Renal cortex interstitium (tissue), 15 donors: ENCODE data around the gene ARL5A. TPM values are rescaled to one million over a fixed set of nuclear protein-coding genes. Genes with fewer than 3 reads are reported as not detected.
"Not testable (repeated sequence)": the region's sequence is repeated elsewhere in the genome, so short reads cannot be mapped to it uniquely, and the experiment has no call there.

Experiments used
- DNase-seq, 11 donors: peaks; one replicate each; pipeline ENCODE4 v3.0.0-alpha.2; 2013; ENCODE audit warnings: low read depth in 9 of 11, low spot score in 4 of 11; ENCODE audit errors: extremely low read depth in 1 of 11
- long read RNA-seq, 16 experiments: transcript quantifications; one replicate each; lab custom pipeline, GENCODE V29; 2026
- polyA plus RNA-seq, 3 donors: library from polyadenylated mRNA; unstranded; fragments of 120-200 nt; gene quantifications; one replicate each; pipeline ENCODE4 v1.2.1, GENCODE V29; 2013; ENCODE audit not compliant: insufficient read length in 3 of 3

Gene ARL5A
- 10 to 100 TPM; 37.5 to 43.5 (median 41.3) TPM for polyA plus RNA-seq
- long read RNA-seq, donor 1, full-length matches to known transcripts = 35 of 35 reads
- long read RNA-seq, donor 1, partial matches to known transcripts = 0 of 35 reads
- long read RNA-seq, donor 1, other reads (novel, unspliced or antisense) = 0 of 35 reads
- long read RNA-seq, donor 2, full-length matches to known transcripts = 22 of 22 reads
- long read RNA-seq, donor 2, partial matches to known transcripts = 0 of 22 reads
- long read RNA-seq, donor 2, other reads (novel, unspliced or antisense) = 0 of 22 reads
- long read RNA-seq, donor 3, full-length matches to known transcripts = 35 of 41 reads
- long read RNA-seq, donor 3, partial matches to known transcripts = 6 of 41 reads
- long read RNA-seq, donor 3, other reads (novel, unspliced or antisense) = 0 of 41 reads
- long read RNA-seq, donor 4, full-length matches to known transcripts = 27 of 27 reads
- long read RNA-seq, donor 4, partial matches to known transcripts = 0 of 27 reads
- long read RNA-seq, donor 4, other reads (novel, unspliced or antisense) = 0 of 27 reads
- long read RNA-seq, donor 5 = 0 reads
- long read RNA-seq, donor 6, full-length matches to known transcripts = 27 of 27 reads
- long read RNA-seq, donor 6, partial matches to known transcripts = 0 of 27 reads
- long read RNA-seq, donor 6, other reads (novel, unspliced or antisense) = 0 of 27 reads
- long read RNA-seq, donor 7, full-length matches to known transcripts = 31 of 31 reads
- long read RNA-seq, donor 7, partial matches to known transcripts = 0 of 31 reads
- long read RNA-seq, donor 7, other reads (novel, unspliced or antisense) = 0 of 31 reads
- long read RNA-seq, donor 8, full-length matches to known transcripts = 51 of 51 reads
- long read RNA-seq, donor 8, partial matches to known transcripts = 0 of 51 reads
- long read RNA-seq, donor 8, other reads (novel, unspliced or antisense) = 0 of 51 reads
- long read RNA-seq, donor 9, full-length matches to known transcripts = 28 of 36 reads
- long read RNA-seq, donor 9, partial matches to known transcripts = 8 of 36 reads
- long read RNA-seq, donor 9, other reads (novel, unspliced or antisense) = 0 of 36 reads
- long read RNA-seq, donor 10, full-length matches to known transcripts = 19 of 19 reads
- long read RNA-seq, donor 10, partial matches to known transcripts = 0 of 19 reads
- long read RNA-seq, donor 10, other reads (novel, unspliced or antisense) = 0 of 19 reads
- long read RNA-seq, donor 11, full-length matches to known transcripts = 21 of 41 reads
- long read RNA-seq, donor 11, partial matches to known transcripts = 20 of 41 reads
- long read RNA-seq, donor 11, other reads (novel, unspliced or antisense) = 0 of 41 reads
- long read RNA-seq, donor 12, full-length matches to known transcripts = 15 of 15 reads
- long read RNA-seq, donor 12, partial matches to known transcripts = 0 of 15 reads
- long read RNA-seq, donor 12, other reads (novel, unspliced or antisense) = 0 of 15 reads
- long read RNA-seq, donor 13, full-length matches to known transcripts = 50 of 50 reads
- long read RNA-seq, donor 13, partial matches to known transcripts = 0 of 50 reads
- long read RNA-seq, donor 13, other reads (novel, unspliced or antisense) = 0 of 50 reads
- long read RNA-seq, donor 14, full-length matches to known transcripts = 31 of 31 reads
- long read RNA-seq, donor 14, partial matches to known transcripts = 0 of 31 reads
- long read RNA-seq, donor 14, other reads (novel, unspliced or antisense) = 0 of 31 reads
- long read RNA-seq, donor 15, full-length matches to known transcripts = 13 of 13 reads
- long read RNA-seq, donor 15, partial matches to known transcripts = 0 of 13 reads
- long read RNA-seq, donor 15, other reads (novel, unspliced or antisense) = 0 of 13 reads
- long read RNA-seq, donor 16, full-length matches to known transcripts = 72 of 79 reads
- long read RNA-seq, donor 16, partial matches to known transcripts = 7 of 79 reads
- long read RNA-seq, donor 16, other reads (novel, unspliced or antisense) = 0 of 79 reads

- peak; percentile 87 to 95 (median 93) for DNase-seq
Measured at GRCh38 chr2:151828143-151828889, at the start of gene ARL5A. Gene ARL5A (minus strand): TSS chr2:151828421. CDS start chr2:151828176, 245 bp downstream.

- not testable (repeated sequence) for DNase-seq
Measured at GRCh38 chr2:151875631-151876030, 47.4 kb upstream of the ARL5A start.

- DNase-seq = no peak
Measured at GRCh38 chr2:151872463-151872862, 44.2 kb upstream of the ARL5A start.

GRCh38 chr2:151869291-151869690, 41.1 kb upstream of the ARL5A start:
- DNase-seq = no peak

GRCh38 chr2:151862700-151863099, 34.5 kb upstream of the ARL5A start:
- DNase-seq = no peak

GRCh38 chr2:151861174-151861573, 33.0 kb upstream of the ARL5A start:
- DNase-seq = no peak

GRCh38 chr2:151860613-151861146, 32.5 kb upstream of the ARL5A start:
- no peak for DNase-seq

GRCh38 chr2:151860210-151860609, 32.0 kb upstream of the ARL5A start:
- DNase-seq = no peak

- DNase-seq = no peak
Measured at GRCh38 chr2:151857650-151858049, 29.4 kb upstream of the ARL5A start.

GRCh38 chr2:151855111-151855510, 26.9 kb upstream of the ARL5A start:
- no peak for DNase-seq

- DNase-seq = no peak
Measured at GRCh38 chr2:151853070-151853758, 25.0 kb upstream of the ARL5A start.

- no peak for DNase-seq
Measured at GRCh38 chr2:151852260-151853069, 24.2 kb upstream of the ARL5A start.

GRCh38 chr2:151851761-151852160, 23.5 kb upstream of the ARL5A start:
- DNase-seq = peak in 2 of 11 donors; percentile 31 to 46

- no peak for DNase-seq
Measured at GRCh38 chr2:151849413-151850010, 21.3 kb upstream of the ARL5A start.

- DNase-seq = no peak
Measured at GRCh38 chr2:151845884-151846283, 17.7 kb upstream of the ARL5A start.
